CD4-positive, alpha-beta memory T cell (primary cell): Measurements from ENCODE around the gene FAM151B. TPM values are rescaled to one million over a fixed set of nuclear protein-coding genes. Genes with fewer than 3 reads are reported as not detected.

Source experiments
- CTCF ChIA-PET: fragments of 350-600 bp; sonication (Branson Sonifier 250); formaldehyde crosslinking; loops from one replicate; lab custom pipeline; 2021; ENCODE audit warnings: inconsistent platforms; ENCODE audit not compliant: partially characterized antibody; lab: Charles Lee
- POLR2A ChIA-PET: fragments of 350-600 bp; sonication (Branson Sonifier 250); formaldehyde crosslinking; loops from one replicate; lab custom pipeline; 2021; ENCODE audit not compliant: partially characterized antibody; lab: Charles Lee
- DNase-seq, 5 donors: peaks; one replicate each; pipeline versions ENCODE4 v3.0.0 to v3.0.0-alpha.2; 2020 to 2022; ENCODE audit warnings: mixed read lengths in 1 of 5
- H3K27ac ChIP-seq: one replicate; pipeline ENCODE4 v1.7.0; 2013; ENCODE audit warnings: low read depth, low read length
- H3K27me3 ChIP-seq: 2 replicates; pipeline ENCODE4 v1.7.0; 2013; ENCODE audit warnings: mild to moderate bottlenecking, low read length, moderate library complexity; ENCODE audit not compliant: insufficient read depth
- H3K36me3 ChIP-seq: 2 replicates; pipeline ENCODE4 v1.7.0; 2013; ENCODE audit warnings: mild to moderate bottlenecking, low read length, moderate library complexity; ENCODE audit not compliant: insufficient read depth
- H3K4me1 ChIP-seq: 2 replicates; pipeline ENCODE4 v1.7.0; 2013; ENCODE audit warnings: mild to moderate bottlenecking, low read length, moderate library complexity; ENCODE audit not compliant: insufficient read depth
- H3K4me3 ChIP-seq, 2 donors: one replicate each; pipeline ENCODE4 v1.7.0; 2013; ENCODE audit warnings: low read length in 2 of 2, mild to moderate bottlenecking in 1 of 2
- H3K9me3 ChIP-seq, 2 donors: one replicate each; pipeline ENCODE4 v1.7.0; 2013; ENCODE audit warnings: low read length in 2 of 2, control low read depth in 1 of 2; ENCODE audit not compliant: control insufficient read depth in 1 of 2
- H3K27ac Mint-ChIP-seq, 7 donors: one replicate each; pipeline ENCODE4 v1.8.0; 2020 to 2021; ENCODE audit warnings: mixed read lengths in 7 of 7, mild to moderate bottlenecking in 6 of 7, inconsistent platforms in 3 of 7, moderate library complexity in 3 of 7
- H3K27me3 Mint-ChIP-seq, 2 donors: one replicate each; pipeline ENCODE4 v1.8.0; 2020 to 2021; ENCODE audit warnings: mixed read lengths in 2 of 2
- H3K36me3 Mint-ChIP-seq, 2 donors: one replicate each; pipeline ENCODE4 v1.8.0; 2020 to 2021; ENCODE audit warnings: mixed read lengths in 2 of 2, inconsistent platforms in 1 of 2, mild to moderate bottlenecking in 1 of 2
- H3K4me1 Mint-ChIP-seq, 4 donors: one replicate each; pipeline ENCODE4 v1.8.0; 2020 to 2021; ENCODE audit warnings: mixed read lengths in 4 of 4, mild to moderate bottlenecking in 1 of 4
- H3K4me3 Mint-ChIP-seq, 8 donors: one replicate each; pipeline ENCODE4 v1.8.0; 2020 to 2021; ENCODE audit warnings: mixed read lengths in 8 of 8, mild to moderate bottlenecking in 7 of 8, moderate library complexity in 6 of 8, inconsistent platforms in 3 of 8
- H3K9me3 Mint-ChIP-seq, 8 donors: one replicate each; pipeline ENCODE4 v1.8.0; 2020 to 2021; ENCODE audit warnings: mixed read lengths in 8 of 8, mild to moderate bottlenecking in 5 of 8, inconsistent platforms in 3 of 8, moderate library complexity in 1 of 8
- intact Hi-C: fragments of 100-400 bp; cut with micrococcal nuclease; formaldehyde crosslinking; loops from one replicate; pipeline ENCODE4 v1.15.1; 2023
- polyA plus RNA-seq, 2 donors: library from polyadenylated mRNA; unstranded; fragments of 300-500 nt; fragmentation: Illumina TruSeq; gene quantifications; one replicate each; pipeline ENCODE4 v1.2.3, GENCODE V29; 2021
- total RNA-seq, 2 experiments: library from RNA; stranded (reverse); gene quantifications; one replicate each; pipeline ENCODE4 v1.2.3, GENCODE V29; 2021

The FAM151B gene
- total and polyA plus RNA-seq, 4 experiments from 2014 or later: 0.16 to 0.47 (median 0.39) TPM; not detected in 1

- no peak overlapping the region for H3K4me3 ChIP-seq
- H3K36me3 Mint-ChIP-seq: no peaks in the 10 kb centered on the region
- no peaks in the 10 kb centered on the region for H3K4me1 ChIP-seq
- H3K27me3 Mint-ChIP-seq: peaks cover 2 to 4% of the 10 kb centered on the region in 2 donors
- POLR2A ChIA-PET: no interaction called here
- H3K27me3 ChIP-seq: no peaks in the 10 kb centered on the region
- peaks cover 0 to 2% (median under 1%) of the 10 kb centered on the region in 8 donors for H3K9me3 Mint-ChIP-seq
- no peaks in the 10 kb centered on the region for H3K36me3 ChIP-seq
- no peak overlapping the region for H3K27ac Mint-ChIP-seq
- no peaks in the 10 kb centered on the region for H3K9me3 ChIP-seq
- no peak for DNase-seq
- no peak overlapping the region for H3K27ac ChIP-seq
- CTCF ChIA-PET: no interaction called here
- H3K4me1 Mint-ChIP-seq: no peaks in the 10 kb centered on the region
- H3K4me3 Mint-ChIP-seq: no peak overlapping the region
- intact Hi-C loops: no loop called here
Measured at GRCh38 chr5:80584770-80585169, 96.9 kb downstream of the FAM151B start.

DNA sequence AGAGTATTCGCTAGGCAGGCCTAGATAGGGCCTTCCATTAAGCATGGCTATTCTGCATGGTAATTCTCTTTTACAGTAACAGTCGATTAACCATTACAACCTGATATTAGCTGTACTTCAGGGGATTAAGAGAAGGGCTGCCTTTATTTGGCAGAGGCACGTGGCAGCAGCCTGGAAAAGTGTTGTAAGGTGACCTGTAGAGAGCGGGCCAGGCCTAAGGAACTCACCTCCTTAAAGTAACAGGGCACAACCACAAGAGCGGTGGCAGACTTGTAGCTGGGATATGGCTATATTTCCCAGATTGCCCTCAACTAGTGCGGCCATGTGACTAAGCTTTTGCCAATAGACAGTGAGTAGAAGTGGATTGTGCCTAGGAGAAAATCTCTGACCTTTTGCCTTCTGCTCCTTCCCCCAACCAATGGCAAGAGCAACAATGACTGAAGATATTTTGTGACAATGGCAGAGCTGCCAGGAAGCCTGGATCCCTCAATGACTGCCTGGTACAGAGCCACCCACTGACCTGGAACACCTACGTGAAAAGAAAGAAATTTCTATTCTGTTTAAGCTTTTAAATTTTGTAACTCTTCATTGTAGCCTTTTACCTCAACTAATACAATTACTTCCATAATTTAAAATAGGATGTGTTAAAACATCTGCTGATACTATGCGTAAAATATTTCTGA is 101.1 kb downstream of the FAM151B start:
- Histone ChIP-seq H3K27me3 (no peaks in the 10 kb centered on the region), H3K36me3 (no peaks in the 10 kb centered on the region), H3K9me3 (no peaks in the 10 kb centered on the region), H3K4me3 (no peak overlapping the region), H3K4me1 (no peaks in the 10 kb centered on the region), H3K27ac (no peak overlapping the region)
- Mint-ChIP-seq H3K27me3 (peaks cover 0 to 4% of the 10 kb centered on the region in 2 donors), H3K9me3 (peaks cover 0 to 2% (median 0%) of the 10 kb centered on the region in 8 donors), H3K27ac (no peak overlapping the region), H3K4me1 (no peaks in the 10 kb centered on the region), H3K4me3 (no peak overlapping the region), H3K36me3 (no peaks in the 10 kb centered on the region)
- no peak for DNase-seq
- POLR2A ChIA-PET: no interaction called here
- intact Hi-C loops: no loop called here
- CTCF ChIA-PET: interaction anchor here (1.0 kb wide), 1 partner anchor 10 kb away, joined by 3 read pairs; no protein-coding TSS in a partner anchor

DNA sequence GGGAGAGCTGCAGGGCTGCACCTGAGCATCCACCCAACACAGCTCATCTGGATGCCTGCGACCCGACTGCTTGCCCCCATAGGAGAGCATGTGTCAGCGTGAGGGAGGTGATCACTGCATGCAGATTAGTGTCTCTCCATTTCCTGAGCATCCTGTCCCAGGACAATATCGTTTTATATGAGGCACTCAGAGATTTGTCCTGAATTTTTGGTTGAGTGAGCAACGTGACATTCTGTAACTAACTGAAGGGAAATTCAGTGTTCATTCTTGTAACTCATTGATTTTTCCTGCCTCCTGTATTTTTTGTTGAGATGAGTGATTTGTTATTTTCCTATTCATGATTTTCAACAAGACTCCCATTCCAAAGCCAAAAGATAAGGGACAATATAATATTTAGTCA is 102.9 kb downstream of the FAM151B start:
- H3K36me3 ChIP-seq: no peaks in the 10 kb centered on the region
- H3K36me3 Mint-ChIP-seq: no peaks in the 10 kb centered on the region
- H3K4me1 Mint-ChIP-seq: no peaks in the 10 kb centered on the region
- H3K4me3 Mint-ChIP-seq: no peak overlapping the region
- no peaks in the 10 kb centered on the region for H3K4me1 ChIP-seq
- CTCF ChIA-PET: no interaction called here
- H3K27me3 ChIP-seq: no peaks in the 10 kb centered on the region
- H3K4me3 ChIP-seq: no peak overlapping the region
- H3K9me3 Mint-ChIP-seq: no peaks in the 10 kb centered on the region
- DNase-seq: no peak
- POLR2A ChIA-PET: no interaction called here
- peaks cover 0 to 4% of the 10 kb centered on the region in 2 donors for H3K27me3 Mint-ChIP-seq
- no peak overlapping the region for H3K27ac ChIP-seq
- H3K9me3 ChIP-seq: no peaks in the 10 kb centered on the region
- intact Hi-C loops: no loop called here
- no peak overlapping the region for H3K27ac Mint-ChIP-seq

- no peak overlapping the region for H3K4me3 Mint-ChIP-seq
- H3K27ac Mint-ChIP-seq: no peak overlapping the region
- no peaks in the 10 kb centered on the region for H3K9me3 Mint-ChIP-seq
- H3K27me3 Mint-ChIP-seq: peaks cover 0 to 4% of the 10 kb centered on the region in 2 donors
- Histone ChIP-seq H3K27ac (no peak overlapping the region), H3K36me3 (no peaks in the 10 kb centered on the region), H3K27me3 (no peaks in the 10 kb centered on the region), H3K9me3 (no peaks in the 10 kb centered on the region), H3K4me3 (no peak overlapping the region), H3K4me1 (no peaks in the 10 kb centered on the region)
- intact Hi-C loops: no loop called here
- ChIA-PET CTCF (no interaction called here), POLR2A (no interaction called here)
- H3K36me3 Mint-ChIP-seq: no peaks in the 10 kb centered on the region
- DNase-seq: no peak
- no peaks in the 10 kb centered on the region for H3K4me1 Mint-ChIP-seq
Measured at GRCh38 chr5:80591352-80591751, 103.5 kb downstream of the FAM151B start.

DNA sequence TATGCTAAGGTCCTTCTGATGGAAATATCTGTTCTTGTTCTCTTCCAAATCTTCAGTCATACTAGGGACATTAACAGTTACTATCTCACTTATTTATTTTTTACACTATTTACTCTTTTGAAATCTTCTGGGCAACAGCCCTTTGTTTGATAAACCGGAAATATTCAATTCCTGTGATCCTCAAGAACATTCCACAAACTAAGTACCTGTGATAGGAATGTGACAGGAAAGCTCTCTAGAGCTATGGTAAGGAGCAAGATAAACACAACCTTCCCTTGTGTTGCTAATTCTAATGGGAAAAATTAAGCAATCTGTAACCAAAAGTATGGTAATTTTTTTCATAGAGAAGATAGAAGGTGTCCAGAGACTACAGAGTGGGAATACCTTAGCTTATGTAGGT is 104.2 kb downstream of the FAM151B start:
- Mint-ChIP-seq H3K9me3 (no peaks in the 10 kb centered on the region), H3K4me3 (no peak overlapping the region), H3K27ac (no peak overlapping the region), H3K27me3 (peaks cover 0 to 4% of the 10 kb centered on the region in 2 donors), H3K4me1 (no peaks in the 10 kb centered on the region), H3K36me3 (no peaks in the 10 kb centered on the region)
- Histone ChIP-seq H3K4me3 (no peak overlapping the region), H3K36me3 (no peaks in the 10 kb centered on the region), H3K27me3 (no peaks in the 10 kb centered on the region), H3K27ac (no peak overlapping the region), H3K4me1 (no peaks in the 10 kb centered on the region), H3K9me3 (no peaks in the 10 kb centered on the region)
- intact Hi-C loops: no loop called here
- no peak for DNase-seq
- ChIA-PET POLR2A (no interaction called here), CTCF (no interaction called here)

Other genes with a start within 250 kb of the FAM151B start
- gene SERINC5, start 232.1 kb upstream of the FAM151B start, total RNA-seq: 100 to 1,000 TPM; 153 to 165 TPM
- 10 to 100 TPM; 20.7 to 35.2 TPM for gene SERINC5, start 232.1 kb upstream of the FAM151B start, polyA plus RNA-seq
- not detected for gene SPZ1, start 168.1 kb upstream of the FAM151B start, total RNA-seq
- not detected for gene SPZ1, start 168.1 kb upstream of the FAM151B start, polyA plus RNA-seq
- 10 to 100 TPM; 23.2 to 25.3 TPM for gene ZFYVE16, start 80.0 kb upstream of the FAM151B start, total RNA-seq
- 1 to 10 TPM; 2.5 to 6.5 TPM for gene ZFYVE16, start 80.0 kb upstream of the FAM151B start, polyA plus RNA-seq
- not detected for gene ANKRD34B, start 82.2 kb downstream of the FAM151B start, total RNA-seq
- gene ANKRD34B, start 82.2 kb downstream of the FAM151B start, polyA plus RNA-seq: not detected
- gene MSH3, start 166.6 kb downstream of the FAM151B start, total RNA-seq: 10 to 100 TPM; 14.3 to 17.1 TPM
- 10 to 100 TPM; 14.3 to 16.4 TPM for gene MSH3, start 166.6 kb downstream of the FAM151B start, polyA plus RNA-seq
- 10 to 100 TPM; 18.5 to 19.2 TPM for gene DHFR, start 166.9 kb downstream of the FAM151B start, total RNA-seq
- gene DHFR, start 166.9 kb downstream of the FAM151B start, polyA plus RNA-seq: 1 to 10 TPM; 1.3 to 1.8 TPM